NCI-H2227 (cell line): Measurements from ENCODE around the gene RBMS1.

Source experiments
- DNase-seq: peaks from one replicate; lab custom pipeline; 2025; ENCODE audit not compliant: unreplicated experiment; lab: John Stamatoyannopoulos, UW

The RBMS1 gene

GRCh38 chr2:160232905-160233475 lies 260.6 kb downstream of the RBMS1 start:
- DNase-seq = no peak

DNA sequence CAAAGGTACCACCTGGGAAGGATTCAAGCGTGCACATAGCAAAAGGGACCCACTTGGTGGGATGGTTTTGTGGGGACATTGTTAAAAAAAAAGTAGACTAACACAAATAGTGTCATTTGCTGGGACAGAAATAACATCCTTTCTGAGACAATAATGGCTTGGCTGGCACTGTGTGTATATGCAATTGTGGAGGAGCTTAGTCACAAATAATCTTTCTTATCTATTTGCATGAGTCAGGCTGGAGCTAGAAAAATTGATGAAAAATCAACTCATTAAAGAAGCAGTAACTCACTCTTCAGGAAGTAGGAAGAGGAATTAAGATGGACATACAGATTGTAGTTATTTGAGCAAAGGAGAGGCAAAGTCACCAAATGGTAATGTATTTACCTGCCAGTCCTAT lies 264.0 kb downstream of the RBMS1 start:
- DNase-seq = no peak

DNA sequence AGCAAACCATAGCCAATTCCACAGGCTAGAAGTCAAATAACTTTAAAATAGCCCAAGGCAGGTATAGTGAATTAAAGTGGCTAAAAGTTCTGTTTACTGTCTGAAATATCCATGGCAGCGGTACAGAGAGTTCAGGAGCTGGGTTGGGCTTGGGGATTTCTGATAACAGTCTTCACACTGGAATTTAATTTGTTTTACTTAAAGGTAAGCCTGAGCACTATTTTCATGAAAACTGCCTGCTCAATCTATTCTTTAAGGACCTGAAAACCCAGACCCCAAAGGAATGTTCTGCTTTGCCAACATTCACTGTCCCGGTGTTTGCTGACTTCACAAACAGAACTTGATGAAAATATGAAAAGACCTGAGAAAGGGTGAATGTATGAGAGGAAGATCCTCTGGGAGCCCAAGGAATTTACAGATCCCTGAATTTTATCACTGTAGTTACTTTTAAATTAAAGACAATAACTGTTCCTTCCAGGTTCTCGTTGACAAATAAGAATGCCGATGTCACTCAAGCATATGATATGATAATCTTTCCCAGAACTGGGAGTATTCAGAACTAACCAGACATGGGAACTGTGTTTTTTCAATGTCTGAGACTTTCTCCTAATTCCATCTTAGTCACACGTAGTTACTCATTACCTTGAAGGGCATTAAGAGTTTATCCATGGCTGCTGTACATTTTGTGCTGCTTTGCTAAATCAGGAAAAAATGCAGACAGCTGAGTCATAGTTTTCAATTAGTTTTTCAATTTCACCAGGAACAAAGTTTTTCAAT lies 265.3 kb downstream of the RBMS1 start:
- DNase-seq = no peak

- DNase-seq = no peak
Observed at GRCh38 chr2:160227293-160227915, 266.2 kb downstream of the RBMS1 start.

- no peak for DNase-seq
Observed at GRCh38 chr2:160226367-160226766, 267.2 kb downstream of the RBMS1 start.

GRCh38 chr2:160225722-160226121 lies 267.9 kb downstream of the RBMS1 start:
- no peak for DNase-seq

GRCh38 chr2:160224507-160224906 lies 269.1 kb downstream of the RBMS1 start:
- no peak for DNase-seq

DNA sequence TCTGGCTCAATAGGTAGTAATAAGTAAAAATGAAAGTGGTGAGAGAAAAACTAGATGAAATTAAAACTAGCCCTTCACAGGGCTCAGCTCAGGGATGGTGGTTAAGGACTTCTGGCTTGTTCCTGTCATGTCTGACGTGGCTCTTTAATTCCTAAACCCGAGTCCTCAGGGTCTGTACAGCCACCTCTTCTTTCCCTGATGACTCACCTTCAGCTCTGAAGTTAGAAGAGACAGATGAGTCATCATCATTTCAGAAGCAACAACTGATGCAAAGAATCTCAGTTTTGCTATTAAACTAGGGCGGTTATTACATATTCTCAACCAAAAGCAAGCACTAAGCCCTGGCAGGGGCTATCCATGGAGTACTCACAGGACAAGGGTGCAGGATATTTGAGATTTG lies 269.5 kb downstream of the RBMS1 start:
- peak; percentile 15 for DNase-seq

GRCh38 chr2:160223560-160223959 lies 270.0 kb downstream of the RBMS1 start:
- no peak for DNase-seq

- no peak for DNase-seq
Observed at GRCh38 chr2:160222546-160223283, 270.9 kb downstream of the RBMS1 start.
